Right lobe of liver (tissue), 4 donors: Measurements from ENCODE around the gene HOXD8.

ENCODE experiments used
- POLR2A ChIP-seq: fragments of 450-650 bp; IDR thresholded peaks from one replicate; pipeline ENCODE4 v1.6.1; 2017; ENCODE audit warnings: antibody characterized with exemption, mild to moderate bottlenecking
- TF ChIP-seq, protein P1 (sequence below), 4 donors: fragments of 200-600 bp in 3 of 4; fragments of 450-650 bp in 1 of 4; IDR thresholded peaks; one replicate each; pipeline versions ENCODE4 v1.5.1 to v1.8.0; 2016 to 2022; ENCODE audit warnings: antibody characterized with exemption in 4 of 4, mild to moderate bottlenecking in 2 of 4
- donor health status: DM: no; HTN: no; CAD: no.
- donor health status: DM: no; HTN: no; CAD: no.
- donor health status: DM: no; HTN: yes; CAD: no.

DNA sequence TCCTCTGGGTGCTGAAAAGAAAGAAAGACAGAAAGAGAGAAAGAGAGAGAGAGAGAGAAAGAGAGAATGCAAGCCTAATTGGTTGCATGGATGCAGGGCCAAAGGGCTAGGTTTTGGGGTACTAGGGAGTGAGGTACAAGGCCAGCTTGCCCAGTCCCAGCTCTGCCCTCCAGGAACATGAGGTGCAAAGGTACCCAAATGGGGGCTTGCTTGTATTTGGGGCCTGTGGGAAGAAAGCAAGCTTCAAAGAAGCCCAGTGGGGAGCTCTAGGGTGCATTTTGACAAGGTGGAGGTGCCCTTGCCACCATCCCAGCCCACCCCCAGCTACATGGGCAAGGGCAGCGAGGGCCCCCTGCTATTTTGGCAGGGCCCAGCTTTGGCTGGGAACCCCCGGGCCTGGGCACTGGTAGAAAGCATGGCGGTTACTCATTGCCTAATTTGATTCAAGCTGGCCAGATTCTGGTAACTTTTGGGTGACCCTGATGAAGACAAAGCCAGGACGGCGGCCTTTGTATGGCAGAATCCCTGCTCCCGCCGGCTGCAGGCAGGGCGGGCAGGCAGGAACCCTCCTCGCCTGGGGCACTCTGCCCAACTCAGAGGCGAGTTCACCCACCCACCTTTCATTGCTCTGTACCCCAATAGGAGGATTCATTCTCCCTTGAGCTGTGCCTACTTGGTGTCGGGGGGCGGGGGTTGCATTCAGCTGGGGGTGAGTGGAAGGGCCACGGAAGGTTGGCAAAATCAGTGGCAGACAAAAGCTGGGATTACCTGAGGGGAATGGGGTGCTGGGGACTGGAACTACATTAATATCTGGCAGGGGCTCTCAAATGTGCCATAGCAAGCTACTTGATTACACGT is 21.3 kb downstream of the HOXD8 start:
- TF ChIP-seq, protein P1, sequence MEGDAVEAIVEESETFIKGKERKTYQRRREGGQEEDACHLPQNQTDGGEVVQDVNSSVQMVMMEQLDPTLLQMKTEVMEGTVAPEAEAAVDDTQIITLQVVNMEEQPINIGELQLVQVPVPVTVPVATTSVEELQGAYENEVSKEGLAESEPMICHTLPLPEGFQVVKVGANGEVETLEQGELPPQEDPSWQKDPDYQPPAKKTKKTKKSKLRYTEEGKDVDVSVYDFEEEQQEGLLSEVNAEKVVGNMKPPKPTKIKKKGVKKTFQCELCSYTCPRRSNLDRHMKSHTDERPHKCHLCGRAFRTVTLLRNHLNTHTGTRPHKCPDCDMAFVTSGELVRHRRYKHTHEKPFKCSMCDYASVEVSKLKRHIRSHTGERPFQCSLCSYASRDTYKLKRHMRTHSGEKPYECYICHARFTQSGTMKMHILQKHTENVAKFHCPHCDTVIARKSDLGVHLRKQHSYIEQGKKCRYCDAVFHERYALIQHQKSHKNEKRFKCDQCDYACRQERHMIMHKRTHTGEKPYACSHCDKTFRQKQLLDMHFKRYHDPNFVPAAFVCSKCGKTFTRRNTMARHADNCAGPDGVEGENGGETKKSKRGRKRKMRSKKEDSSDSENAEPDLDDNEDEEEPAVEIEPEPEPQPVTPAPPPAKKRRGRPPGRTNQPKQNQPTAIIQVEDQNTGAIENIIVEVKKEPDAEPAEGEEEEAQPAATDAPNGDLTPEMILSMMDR (IDR thresholded peaks at IDR 0.05), result no peak
- no peak for TF ChIP-seq POLR2A
